Upper lobe of right lung (tissue), 1 donor: ENCODE results near the gene AKAP1. TPM values are rescaled to one million over a fixed set of nuclear protein-coding genes. Genes with fewer than 3 reads are reported as not detected.

ENCODE experiments used
- ATAC-seq: fragments of 200-7000 bp; cut with Tn5 transposase; one replicate; pipeline ENCODE4 v1.9.1; 2020; ENCODE audit warnings: mild to moderate bottlenecking, moderate library complexity
- DNase-seq: peaks from one replicate; pipeline ENCODE4 v3.0.0-alpha.2; 2020
- H3K27ac ChIP-seq: fragments of 200-600 bp; one replicate; pipeline ENCODE4 v1.8.0; 2022
- H3K27me3 ChIP-seq: fragments of 200-600 bp; one replicate; pipeline ENCODE4 v1.8.0; 2022; ENCODE audit warnings: mild to moderate bottlenecking
- H3K36me3 ChIP-seq: fragments of 200-600 bp; one replicate; pipeline ENCODE4 v1.8.0; 2022
- H3K4me1 ChIP-seq: fragments of 200-600 bp; one replicate; pipeline ENCODE4 v1.8.0; 2022
- H3K4me3 ChIP-seq: fragments of 200-600 bp; one replicate; pipeline ENCODE4 v1.8.0; 2022; ENCODE audit warnings: mild to moderate bottlenecking
- H3K9me3 ChIP-seq: fragments of 200-600 bp; one replicate; pipeline ENCODE4 v1.8.0; 2022
- intact Hi-C: fragments of 100-400 bp; cut with DNase I; formaldehyde crosslinking; loops from one replicate; pipeline ENCODE4 v1.11.0; 2022
- total RNA-seq: library from RNA; stranded (reverse); fragmentation: NEBNext Ultra II Directional; extraction: Animal tissue kit (Norgen Biotek cat#: 25700); gene quantifications from one replicate; pipeline ENCODE4 v1.2.1, GENCODE V29; 2021
- TF ChIP-seq, protein P1 (sequence below): fragments of 200-600 bp; IDR thresholded peaks from one replicate; pipeline ENCODE4 v1.8.0; 2022; ENCODE audit warnings: antibody characterized with exemption
- donor health status: DM: no; HTN: yes; CAD: no; lungs with severe emphysema.

AKAP1 gene
- total RNA-seq, 1 donor from 2014 or later = 59.9 TPM

DNA sequence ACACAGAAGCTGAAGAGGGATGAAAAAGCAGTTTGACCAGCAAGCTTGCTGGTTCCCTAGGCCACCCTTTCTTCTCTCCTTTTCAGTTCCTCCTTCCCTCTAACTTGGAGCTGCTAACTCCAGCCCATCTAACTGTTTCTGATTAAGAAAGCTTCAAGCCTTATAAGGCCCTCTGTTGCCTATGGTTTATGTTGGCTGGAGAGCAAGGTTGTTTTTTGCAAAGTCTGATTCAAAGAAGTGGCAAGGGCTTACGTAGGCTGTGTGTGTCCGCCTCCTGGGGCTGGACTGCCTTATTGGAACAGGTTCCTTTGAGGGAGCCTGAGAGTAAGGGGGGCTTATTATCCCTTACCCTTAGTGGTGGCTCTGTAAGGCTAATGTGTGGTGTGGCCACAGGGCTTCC is 7.1 kb downstream of the AKAP1 start:
- no peak overlapping the region for H3K4me3 ChIP-seq
- peak overlapping the region; percentile 36 for H3K27ac ChIP-seq
- intact Hi-C loops = no loop called here
- peaks cover 32% of the 10 kb centered on the region for H3K4me1 ChIP-seq
- DNase-seq (no peak), ATAC-seq (no peak)
- H3K27me3 ChIP-seq = no peaks in the 10 kb centered on the region
- TF ChIP-seq, protein P1, sequence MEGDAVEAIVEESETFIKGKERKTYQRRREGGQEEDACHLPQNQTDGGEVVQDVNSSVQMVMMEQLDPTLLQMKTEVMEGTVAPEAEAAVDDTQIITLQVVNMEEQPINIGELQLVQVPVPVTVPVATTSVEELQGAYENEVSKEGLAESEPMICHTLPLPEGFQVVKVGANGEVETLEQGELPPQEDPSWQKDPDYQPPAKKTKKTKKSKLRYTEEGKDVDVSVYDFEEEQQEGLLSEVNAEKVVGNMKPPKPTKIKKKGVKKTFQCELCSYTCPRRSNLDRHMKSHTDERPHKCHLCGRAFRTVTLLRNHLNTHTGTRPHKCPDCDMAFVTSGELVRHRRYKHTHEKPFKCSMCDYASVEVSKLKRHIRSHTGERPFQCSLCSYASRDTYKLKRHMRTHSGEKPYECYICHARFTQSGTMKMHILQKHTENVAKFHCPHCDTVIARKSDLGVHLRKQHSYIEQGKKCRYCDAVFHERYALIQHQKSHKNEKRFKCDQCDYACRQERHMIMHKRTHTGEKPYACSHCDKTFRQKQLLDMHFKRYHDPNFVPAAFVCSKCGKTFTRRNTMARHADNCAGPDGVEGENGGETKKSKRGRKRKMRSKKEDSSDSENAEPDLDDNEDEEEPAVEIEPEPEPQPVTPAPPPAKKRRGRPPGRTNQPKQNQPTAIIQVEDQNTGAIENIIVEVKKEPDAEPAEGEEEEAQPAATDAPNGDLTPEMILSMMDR = no peak
- H3K9me3 ChIP-seq = no peaks in the 10 kb centered on the region
- no peaks in the 10 kb centered on the region for H3K36me3 ChIP-seq

DNA sequence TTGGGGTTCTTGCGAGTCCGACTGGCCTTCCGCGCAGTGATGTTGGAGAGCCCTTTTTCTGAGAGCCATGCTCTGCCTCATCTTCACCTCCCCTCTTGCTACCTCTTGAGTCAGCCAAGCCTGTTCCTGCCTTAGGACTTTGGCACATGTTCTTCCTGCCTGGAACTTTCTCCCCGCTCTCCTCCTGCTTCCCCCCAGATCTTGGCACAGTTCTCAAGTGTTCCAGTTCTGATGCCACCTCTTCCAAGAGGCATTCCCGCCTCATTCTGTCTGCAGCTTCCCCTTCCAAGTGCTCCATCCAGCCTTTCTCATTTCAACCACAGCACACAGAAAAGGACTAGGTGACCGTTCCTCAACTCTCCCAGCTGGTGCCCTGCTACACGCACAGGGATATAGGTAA is 7.7 kb downstream of the AKAP1 start:
- peak overlapping the region; percentile 36 for H3K27ac ChIP-seq
- no peak for DNase-seq
- H3K36me3 ChIP-seq = no peaks in the 10 kb centered on the region
- intact Hi-C loops = no loop called here
- no peak overlapping the region for H3K4me3 ChIP-seq
- no peaks in the 10 kb centered on the region for H3K27me3 ChIP-seq
- peaks cover 38% of the 10 kb centered on the region for H3K4me1 ChIP-seq
- H3K9me3 ChIP-seq = no peaks in the 10 kb centered on the region
- ATAC-seq = no peak
- TF ChIP-seq, protein P1 = no peak

DNA sequence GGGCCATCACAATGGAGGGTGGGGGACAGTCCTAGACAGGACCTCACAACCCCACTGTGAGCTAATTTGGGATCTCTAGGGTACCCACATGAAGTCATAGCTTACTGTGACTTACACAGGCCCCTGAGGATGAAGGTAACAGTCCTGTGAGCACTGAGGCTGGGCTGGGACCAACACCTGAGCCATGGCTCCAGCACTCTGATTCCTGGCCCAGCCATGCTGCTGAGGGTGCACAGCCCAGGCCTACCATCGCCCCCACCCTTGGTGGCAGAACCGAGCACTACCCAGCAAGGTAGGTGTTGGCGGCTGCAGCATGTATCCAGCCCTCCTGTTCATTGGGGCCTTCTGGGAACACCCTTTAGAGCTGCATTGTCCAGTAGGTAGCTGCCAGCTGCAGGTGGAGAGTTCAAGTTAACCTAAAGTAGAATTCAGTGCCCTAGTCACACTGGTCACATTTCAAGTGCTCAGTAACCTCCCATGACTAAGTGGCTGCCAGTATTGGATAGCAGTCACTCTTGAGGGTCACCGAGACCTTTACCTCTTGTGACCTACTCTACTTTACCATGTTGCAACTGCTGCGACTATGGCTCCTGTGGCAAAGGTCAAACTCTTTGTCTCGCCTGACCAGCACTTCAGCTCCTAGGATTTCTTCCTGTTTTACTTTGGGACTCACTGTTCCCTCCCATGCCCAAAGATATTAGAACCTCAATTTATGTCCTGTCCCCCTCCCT is 11.6 kb downstream of the AKAP1 start:
- DNase-seq = no peak
- Histone ChIP-seq H3K36me3 (no peaks in the 10 kb centered on the region), H3K9me3 (no peaks in the 10 kb centered on the region), H3K4me1 (peaks cover 33% of the 10 kb centered on the region), H3K4me3 (no peak overlapping the region), H3K27me3 (no peaks in the 10 kb centered on the region), H3K27ac (no peak overlapping the region)
- ATAC-seq = peak; percentile 64
- TF ChIP-seq, protein P1 = no peak
- intact Hi-C loops = no loop called here

DNA sequence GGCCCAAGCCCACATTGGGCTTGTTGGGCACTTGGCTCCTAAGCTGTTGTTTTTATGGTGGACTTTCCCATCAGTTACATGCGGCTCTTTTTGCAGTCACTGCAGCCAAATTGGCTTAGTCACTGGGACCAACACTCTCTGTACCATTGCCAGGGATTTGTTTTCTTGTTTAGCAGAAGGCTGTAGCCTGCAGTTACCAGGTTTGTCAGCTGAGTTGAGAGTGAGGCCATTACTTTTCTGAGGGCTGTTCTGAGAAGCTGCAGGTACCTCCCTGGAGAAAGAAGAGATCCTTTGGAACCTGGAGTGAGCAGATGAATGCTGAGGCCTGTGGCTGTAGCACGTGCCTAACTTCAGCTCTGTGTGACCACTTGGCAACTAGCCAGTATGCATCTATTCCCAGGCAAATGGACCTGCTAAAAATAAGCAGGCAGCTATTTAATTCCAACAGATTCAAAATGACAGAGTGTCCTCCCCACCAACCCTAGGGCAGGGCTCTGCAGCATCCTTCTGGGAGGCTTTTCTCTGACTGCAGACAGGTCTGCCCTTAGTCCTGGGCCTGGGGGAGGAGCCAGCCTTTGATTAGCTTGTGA is 12.9 kb downstream of the AKAP1 start:
- Histone ChIP-seq H3K27me3 (no peaks in the 10 kb centered on the region), H3K27ac (no peak overlapping the region), H3K4me1 (peaks cover 23% of the 10 kb centered on the region), H3K4me3 (no peak overlapping the region), H3K36me3 (no peaks in the 10 kb centered on the region), H3K9me3 (no peaks in the 10 kb centered on the region)
- DNase-seq (no peak), ATAC-seq (no peak)
- intact Hi-C loops = no loop called here
- TF ChIP-seq, protein P1 = no peak

DNA sequence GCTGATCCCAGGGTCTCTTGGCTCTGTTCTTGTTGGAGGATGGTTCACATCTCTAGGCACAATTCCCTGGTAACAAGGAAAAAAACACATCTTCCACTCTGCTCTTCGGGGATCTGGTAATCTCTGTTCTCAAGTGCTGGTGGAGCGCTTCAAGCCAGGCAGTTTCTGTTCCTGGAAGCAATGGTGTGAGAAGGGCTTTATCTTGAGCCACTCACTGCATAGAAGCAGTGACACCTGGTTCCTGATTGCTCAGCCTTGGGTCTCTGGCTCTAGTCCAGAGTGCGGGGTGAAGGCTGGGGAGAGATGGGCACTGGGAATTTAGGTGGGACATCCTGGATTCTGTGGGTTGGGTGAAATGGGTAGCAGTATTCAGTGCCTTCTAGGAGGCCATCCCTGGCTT is 14.1 kb downstream of the AKAP1 start:
- TF ChIP-seq, protein P1 = no peak
- Histone ChIP-seq H3K27me3 (no peaks in the 10 kb centered on the region), H3K4me1 (peaks cover 23% of the 10 kb centered on the region), H3K27ac (no peak overlapping the region), H3K4me3 (no peak overlapping the region), H3K36me3 (no peaks in the 10 kb centered on the region), H3K9me3 (no peaks in the 10 kb centered on the region)
- no peak for ATAC-seq
- no peak for DNase-seq
- intact Hi-C loops = no loop called here
